Loucy (cell line): ENCODE measurements around the gene EHD2.
"Not testable (repeated sequence)": the region's sequence is repeated elsewhere in the genome, so short reads cannot be mapped to it uniquely, and the experiment has no call there.

Experiments
- H2AFZ ChIP-seq: fragments of 200-600 bp; sonication (generic); 2 replicates; pipeline ENCODE4 v1.6.0; 2016; ENCODE audit warnings: antibody characterized with exemption, mild to moderate bottlenecking, low read length, moderate library complexity
- H3F3A ChIP-seq: fragments of 200-600 bp; 2 replicates; pipeline ENCODE4 v1.6.0; 2016; ENCODE audit warnings: antibody characterized with exemption, low read depth, mild to moderate bottlenecking
- H3K27me3 ChIP-seq: fragments of 200-600 bp; sonication (generic); 2 replicates; pipeline ENCODE4 v1.6.1; 2014; ENCODE audit warnings: low read length, mild to moderate bottlenecking; ENCODE audit not compliant: insufficient read depth, poor library complexity, severe bottlenecking
- H3K36me3 ChIP-seq: fragments of 200-600 bp; sonication (generic); 2 replicates; pipeline ENCODE4 v1.6.1; 2016; ENCODE audit warnings: low read length; ENCODE audit not compliant: insufficient read depth
- H3K4me1 ChIP-seq: fragments of 200-600 bp; sonication (generic); 2 replicates; pipeline ENCODE4 v1.5.1; 2014; ENCODE audit warnings: low read length, mild to moderate bottlenecking; ENCODE audit not compliant: insufficient read depth, poor library complexity, severe bottlenecking
- H3K4me2 ChIP-seq: fragments of 200-600 bp; sonication (generic); 2 replicates; pipeline ENCODE4 v1.6.0; 2014; ENCODE audit warnings: antibody characterized with exemption, low read length, low read depth, mild to moderate bottlenecking; ENCODE audit not compliant: poor library complexity, severe bottlenecking
- H3K4me3 ChIP-seq: fragments of 200-600 bp; sonication (generic); 2 replicates; pipeline ENCODE4 v1.5.1; 2014; ENCODE audit warnings: low read length, mild to moderate bottlenecking, mixed read lengths; ENCODE audit not compliant: poor library complexity, severe bottlenecking
- H3K79me2 ChIP-seq: fragments of 200-600 bp; sonication (generic); 2 replicates; pipeline ENCODE4 v1.6.1; 2014; ENCODE audit warnings: low read length; ENCODE audit not compliant: insufficient read depth
- H3K9ac ChIP-seq: fragments of 200-600 bp; sonication (generic); 2 replicates; pipeline ENCODE4 v1.6.0; 2014; ENCODE audit warnings: mild to moderate bottlenecking, low read depth, low read length, moderate library complexity; ENCODE audit not compliant: poor library complexity, severe bottlenecking
- H3K9me2 ChIP-seq: fragments of 200-600 bp; sonication (generic); replicated peaks from 2 replicates; pipeline ENCODE4 v1.6.1; 2016; ENCODE audit warnings: low read depth, low read length, mixed read lengths
- H3K9me3 ChIP-seq: fragments of 200-600 bp; sonication (generic); 2 replicates; pipeline ENCODE4 v1.6.1; 2014; ENCODE audit warnings: mild to moderate bottlenecking, antibody characterized with exemption, low read length, low read depth; ENCODE audit not compliant: insufficient read depth
- H4K20me1 ChIP-seq: fragments of 200-600 bp; sonication (generic); 2 replicates; pipeline ENCODE4 v1.6.0; 2014; ENCODE audit warnings: antibody characterized with exemption, low read length, mild to moderate bottlenecking; ENCODE audit not compliant: insufficient read depth, poor library complexity, severe bottlenecking
- EZH2phosphoT487 ChIP-seq: fragments of 200-600 bp; IDR thresholded peaks from 2 replicates; pipeline ENCODE4 v1.6.1; 2018; ENCODE audit warnings: antibody characterized with exemption, mild to moderate bottlenecking, moderate library complexity, borderline replicate concordance
- TF ChIP-seq, protein P1 (sequence below): fragments of 200-600 bp; sonication (generic); conservative IDR thresholded peaks from 2 replicates; pipeline ENCODE4 v1.5.1; 2014; ENCODE audit warnings: mild to moderate bottlenecking, antibody characterized with exemption, low read length

The EHD2 gene

GRCh38 chr19:47767349-47767748, 54.1 kb downstream of the EHD2 start:
- H3K27me3 ChIP-seq, result no peaks in the 10 kb centered on the region
- H3K9ac ChIP-seq, result no peak overlapping the region
- no peaks in the 10 kb centered on the region for H3K36me3 ChIP-seq
- no peak overlapping the region for H2AFZ ChIP-seq
- H3F3A ChIP-seq, result no peaks in the 10 kb centered on the region
- no peaks in the 10 kb centered on the region for H4K20me1 ChIP-seq
- H3K9me3 ChIP-seq, result no peaks in the 10 kb centered on the region
- H3K4me3 ChIP-seq, result no peak overlapping the region
- H3K79me2 ChIP-seq, result no peaks in the 10 kb centered on the region
- peaks cover 3% of the 10 kb centered on the region for H3K4me1 ChIP-seq
- H3K9me2 ChIP-seq, result no peaks in the 10 kb centered on the region
- TF ChIP-seq, protein P1, sequence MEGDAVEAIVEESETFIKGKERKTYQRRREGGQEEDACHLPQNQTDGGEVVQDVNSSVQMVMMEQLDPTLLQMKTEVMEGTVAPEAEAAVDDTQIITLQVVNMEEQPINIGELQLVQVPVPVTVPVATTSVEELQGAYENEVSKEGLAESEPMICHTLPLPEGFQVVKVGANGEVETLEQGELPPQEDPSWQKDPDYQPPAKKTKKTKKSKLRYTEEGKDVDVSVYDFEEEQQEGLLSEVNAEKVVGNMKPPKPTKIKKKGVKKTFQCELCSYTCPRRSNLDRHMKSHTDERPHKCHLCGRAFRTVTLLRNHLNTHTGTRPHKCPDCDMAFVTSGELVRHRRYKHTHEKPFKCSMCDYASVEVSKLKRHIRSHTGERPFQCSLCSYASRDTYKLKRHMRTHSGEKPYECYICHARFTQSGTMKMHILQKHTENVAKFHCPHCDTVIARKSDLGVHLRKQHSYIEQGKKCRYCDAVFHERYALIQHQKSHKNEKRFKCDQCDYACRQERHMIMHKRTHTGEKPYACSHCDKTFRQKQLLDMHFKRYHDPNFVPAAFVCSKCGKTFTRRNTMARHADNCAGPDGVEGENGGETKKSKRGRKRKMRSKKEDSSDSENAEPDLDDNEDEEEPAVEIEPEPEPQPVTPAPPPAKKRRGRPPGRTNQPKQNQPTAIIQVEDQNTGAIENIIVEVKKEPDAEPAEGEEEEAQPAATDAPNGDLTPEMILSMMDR, result no peak
- no peak for TF ChIP-seq EZH2phosphoT487
- H3K4me2 ChIP-seq, result no peak overlapping the region

DNA sequence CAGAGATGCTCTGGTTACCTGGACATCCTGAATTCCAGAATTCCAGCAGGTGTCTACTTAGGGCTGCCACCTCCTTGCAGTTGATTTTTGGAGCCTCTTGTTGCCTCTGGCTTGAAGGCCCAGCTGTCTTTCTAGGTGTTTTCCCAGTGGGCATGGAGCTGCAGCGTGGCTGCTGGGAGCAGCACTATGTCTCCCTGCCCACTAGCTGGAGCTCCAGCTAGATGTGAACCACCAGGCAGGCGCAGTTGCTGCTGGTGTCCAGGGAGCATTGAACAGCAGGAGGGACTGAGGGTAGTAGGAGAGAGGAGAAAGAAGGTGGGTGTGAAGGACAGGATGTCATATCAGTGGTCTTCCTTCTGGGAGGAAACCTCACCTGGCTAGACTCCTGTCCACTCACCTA, 55.4 kb downstream of the EHD2 start:
- H3K9me2 ChIP-seq, result no peaks in the 10 kb centered on the region
- no peaks in the 10 kb centered on the region for H3K36me3 ChIP-seq
- no peak overlapping the region for H2AFZ ChIP-seq
- no peaks in the 10 kb centered on the region for H3K27me3 ChIP-seq
- H3K4me3 ChIP-seq, result no peak overlapping the region
- no peaks in the 10 kb centered on the region for H3K79me2 ChIP-seq
- no peaks in the 10 kb centered on the region for H3K9me3 ChIP-seq
- no peaks in the 10 kb centered on the region for H3F3A ChIP-seq
- no peaks in the 10 kb centered on the region for H4K20me1 ChIP-seq
- H3K4me2 ChIP-seq, result no peak overlapping the region
- H3K4me1 ChIP-seq, result peaks cover 3% of the 10 kb centered on the region
- no peak overlapping the region for H3K9ac ChIP-seq
- TF ChIP-seq, protein P1, result no peak; the same call in 1 of the 2 replicates
- TF ChIP-seq EZH2phosphoT487, result no peak

GRCh38 chr19:47769534-47769933, 56.3 kb downstream of the EHD2 start:
- Histone ChIP-seq H3K9me2 (no peaks in the 10 kb centered on the region), H3K36me3 (no peaks in the 10 kb centered on the region), H3K79me2 (no peaks in the 10 kb centered on the region), H3K9me3 (no peaks in the 10 kb centered on the region), H4K20me1 (no peaks in the 10 kb centered on the region), H3F3A (no peaks in the 10 kb centered on the region), H3K4me2 (no peak overlapping the region), H3K4me1 (peaks cover 3% of the 10 kb centered on the region), H3K4me3 (no peak overlapping the region), H2AFZ (no peak overlapping the region), H3K27me3 (no peaks in the 10 kb centered on the region), H3K9ac (no peak overlapping the region)
- TF ChIP-seq, protein P1, result no peak
- no peak for TF ChIP-seq EZH2phosphoT487

DNA sequence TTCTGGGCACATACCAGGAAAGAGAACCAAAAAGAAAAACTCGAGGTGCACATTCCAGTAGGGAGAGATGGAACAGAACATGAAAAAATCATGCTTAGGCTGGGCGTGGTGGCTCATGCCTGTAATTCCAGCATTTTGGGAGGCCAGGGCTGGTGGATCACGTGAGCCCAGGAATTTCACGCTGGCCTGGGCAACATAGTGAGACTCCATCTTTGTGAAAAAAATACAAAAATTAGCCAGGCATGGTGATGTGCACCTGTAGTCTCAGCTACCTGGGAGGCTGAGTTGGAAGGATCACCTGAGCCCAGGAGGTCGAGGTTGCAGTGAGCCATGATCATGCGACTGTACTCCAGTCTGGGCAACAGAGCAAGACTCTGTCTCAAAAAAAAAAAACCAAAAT, 58.1 kb downstream of the EHD2 start:
- H3K4me2 ChIP-seq, H3K9me3 ChIP-seq, H3K27me3 ChIP-seq, H3K4me3 ChIP-seq, H3F3A ChIP-seq, H3K9me2 ChIP-seq, H3K36me3 ChIP-seq, H4K20me1 ChIP-seq, H2AFZ ChIP-seq, H3K9ac ChIP-seq, H3K79me2 ChIP-seq, H3K4me1 ChIP-seq: not testable (repeated sequence)
